BLaER1 (cell line): ENCODE data around the gene PPP1R14B.
"Not testable (repeated sequence)": the region's sequence is repeated elsewhere in the genome, so short reads cannot be mapped to it uniquely, and the experiment has no call there.

Source experiments
- H3K27ac ChIP-seq: shearing (Covaris generic); formaldehyde crosslinking; 2 replicates; pipeline ENCODE4 v1.8.1; 2022
- H3K27me3 ChIP-seq: shearing (Covaris generic); formaldehyde crosslinking; 2 replicates; pipeline ENCODE4 v1.8.1; 2022
- H3K36me3 ChIP-seq: shearing (Covaris generic); formaldehyde crosslinking; 2 replicates; pipeline ENCODE4 v1.8.1; 2022
- H3K4me1 ChIP-seq: shearing (Covaris generic); formaldehyde crosslinking; 2 replicates; pipeline ENCODE4 v1.8.1; 2022
- H3K4me2 ChIP-seq: shearing (Covaris generic); formaldehyde crosslinking; 2 replicates; pipeline ENCODE4 v1.8.1; 2022
- H3K4me3 ChIP-seq: shearing (Covaris generic); formaldehyde crosslinking; 2 replicates; pipeline ENCODE4 v1.8.1; 2022
- H3K9ac ChIP-seq: shearing (Covaris generic); formaldehyde crosslinking; 2 replicates; pipeline ENCODE4 v1.8.1; 2022
- H3K9me3 ChIP-seq: shearing (Covaris generic); formaldehyde crosslinking; 2 replicates; pipeline ENCODE4 v1.8.1; 2022
- H4K20me1 ChIP-seq: shearing (Covaris generic); formaldehyde crosslinking; 2 replicates; pipeline ENCODE4 v1.8.1; 2022
- Cebpa-rat ChIP-seq: shearing (Covaris generic); IDR thresholded peaks from 2 replicates; pipeline ENCODE4 v1.8.1; 2022

Gene PPP1R14B

GRCh38 chr11:64252003-64252872, 5.5 kb upstream of the PPP1R14B start:
- Histone ChIP-seq H3K4me3 (peak overlapping the region; percentile 92), H3K4me1 (peaks cover 66% of the 10 kb centered on the region), H3K36me3 (peaks cover 33% of the 10 kb centered on the region), H3K9me3 (no peaks in the 10 kb centered on the region), H3K9ac (peak overlapping the region; percentile 86), H3K27ac (peak overlapping the region; percentile 97), H3K27me3 (no peaks in the 10 kb centered on the region), H3K4me2 (peak overlapping the region; percentile 97), H4K20me1 (peaks cover 33% of the 10 kb centered on the region)
- no peak for TF ChIP-seq Cebpa-rat

- H3K4me1 ChIP-seq = peaks cover 66% of the 10 kb centered on the region
- peak overlapping the region; percentile 97 for H3K4me2 ChIP-seq
- H3K9ac ChIP-seq = peak overlapping the region; percentile 86
- H3K4me3 ChIP-seq = peak overlapping the region; percentile 92
- peaks cover 33% of the 10 kb centered on the region for H4K20me1 ChIP-seq
- H3K9me3 ChIP-seq = no peaks in the 10 kb centered on the region
- peak overlapping the region; percentile 97 for H3K27ac ChIP-seq
- H3K36me3 ChIP-seq = peaks cover 27% of the 10 kb centered on the region
- H3K27me3 ChIP-seq = no peaks in the 10 kb centered on the region
- no peak for TF ChIP-seq Cebpa-rat
Observed at GRCh38 chr11:64251753-64252002, 4.9 kb upstream of the PPP1R14B start.

GRCh38 chr11:64251016-64251752, 4.4 kb upstream of the PPP1R14B start, which contains the start of gene PLCB3:
TSS of gene PLCB3 (plus strand) at chr11:64251530. CDS start at chr11:64251650, 120 bp downstream.
- no peaks in the 10 kb centered on the region for H3K27me3 ChIP-seq
- H3K9me3 ChIP-seq = no peaks in the 10 kb centered on the region
- H3K9ac ChIP-seq = peak within 1 kb of the TSS; percentile 86
- H3K36me3 ChIP-seq = peaks cover 22% of the 10 kb centered on the region
- peak within 1 kb of the TSS; percentile 92 for H3K4me3 ChIP-seq
- H3K4me2 ChIP-seq = peak within 1 kb of the TSS; percentile 97
- peaks cover 33% of the 10 kb centered on the region for H4K20me1 ChIP-seq
- no peak for TF ChIP-seq Cebpa-rat
- peaks cover 66% of the 10 kb centered on the region for H3K4me1 ChIP-seq
- H3K27ac ChIP-seq = peak within 1 kb of the TSS; percentile 97

- no peaks in the 10 kb centered on the region for H3K27me3 ChIP-seq
- peak overlapping the region; percentile 97 for H3K4me2 ChIP-seq
- H3K4me1 ChIP-seq = peaks cover 66% of the 10 kb centered on the region
- peak overlapping the region; percentile 92 for H3K4me3 ChIP-seq
- H3K27ac ChIP-seq = peak overlapping the region; percentile 97
- peak overlapping the region; percentile 86 for H3K9ac ChIP-seq
- no peak for TF ChIP-seq Cebpa-rat
- no peaks in the 10 kb centered on the region for H3K9me3 ChIP-seq
- peaks cover 35% of the 10 kb centered on the region for H4K20me1 ChIP-seq
- peaks cover 15% of the 10 kb centered on the region for H3K36me3 ChIP-seq
Observed at GRCh38 chr11:64250415-64251015, 3.8 kb upstream of the PPP1R14B start.

- Histone ChIP-seq H3K4me3 (peak overlapping the region; percentile 92), H3K27me3 (no peaks in the 10 kb centered on the region), H4K20me1 (peaks cover 39% of the 10 kb centered on the region), H3K36me3 (peaks cover 12% of the 10 kb centered on the region), H3K4me2 (peak overlapping the region; percentile 97), H3K4me1 (peaks cover 70% of the 10 kb centered on the region), H3K9me3 (no peaks in the 10 kb centered on the region), H3K9ac (peak overlapping the region; percentile 86), H3K27ac (peak overlapping the region; percentile 97)
- TF ChIP-seq Cebpa-rat = no peak
Observed at GRCh38 chr11:64249563-64250414, 3.0 kb upstream of the PPP1R14B start.

GRCh38 chr11:64249038-64249437, 2.3 kb upstream of the PPP1R14B start:
- H3K4me1 ChIP-seq = peaks cover 72% of the 10 kb centered on the region
- H3K27me3 ChIP-seq = no peaks in the 10 kb centered on the region
- H3K9ac ChIP-seq = peak overlapping the region; percentile 86; the same call in 1 of the 2 replicates
- peak overlapping the region; percentile 97 for H3K27ac ChIP-seq
- H3K4me2 ChIP-seq = peak overlapping the region; percentile 97
- H3K4me3 ChIP-seq = no peak overlapping the region
- peaks cover 39% of the 10 kb centered on the region for H4K20me1 ChIP-seq
- H3K9me3 ChIP-seq = no peaks in the 10 kb centered on the region
- H3K36me3 ChIP-seq = peaks cover 12% of the 10 kb centered on the region
- no peak for TF ChIP-seq Cebpa-rat

- Histone ChIP-seq H3K4me2 (peak overlapping the region; percentile 97), H3K36me3 (peaks cover 16% of the 10 kb centered on the region), H3K9me3 (no peaks in the 10 kb centered on the region), H3K9ac (peak overlapping the region; percentile 86; the same call in 1 of the 2 replicates), H4K20me1 (peaks cover 39% of the 10 kb centered on the region), H3K27me3 (no peaks in the 10 kb centered on the region), H3K4me1 (peaks cover 72% of the 10 kb centered on the region), H3K27ac (peak overlapping the region; percentile 97), H3K4me3 (no peak overlapping the region)
- no peak for TF ChIP-seq Cebpa-rat
Observed at GRCh38 chr11:64248578-64248977, 1.8 kb upstream of the PPP1R14B start.

- Histone ChIP-seq H3K9me3 (no peaks in the 10 kb centered on the region), H3K4me3 (peak overlapping the region; percentile 97), H3K4me2 (peak overlapping the region; percentile 97), H3K27ac (peak overlapping the region; percentile 97), H3K4me1 (peaks cover 72% of the 10 kb centered on the region), H4K20me1 (peaks cover 39% of the 10 kb centered on the region), H3K36me3 (peaks cover 23% of the 10 kb centered on the region), H3K9ac (peak overlapping the region; percentile 97; the same call in 1 of the 2 replicates), H3K27me3 (no peaks in the 10 kb centered on the region)
- TF ChIP-seq Cebpa-rat = no peak
Observed at GRCh38 chr11:64247729-64248531, 1.2 kb upstream of the PPP1R14B start.

- peaks cover 24% of the 10 kb centered on the region for H3K36me3 ChIP-seq
- peaks cover 69% of the 10 kb centered on the region for H3K4me1 ChIP-seq
- peak overlapping the region; percentile 97 for H3K4me3 ChIP-seq
- not testable (repeated sequence) for H3K27me3 ChIP-seq, H3K9me3 ChIP-seq
- peak overlapping the region; percentile 97; the same call in 1 of the 2 replicates for H3K4me2 ChIP-seq
- peak overlapping the region; percentile 97 for H3K27ac ChIP-seq
- peak overlapping the region; percentile 97 for H3K9ac ChIP-seq
- peaks cover 42% of the 10 kb centered on the region for H4K20me1 ChIP-seq
Observed at GRCh38 chr11:64246621-64246870, 197 bp downstream of the PPP1R14B start.
